Measurements from ENCODE around the gene GCAT. TPM values are rescaled to one million over a fixed set of nuclear protein-coding genes. Genes with fewer than 3 reads are reported as not detected.

The GCAT gene
- total and polyA plus RNA-seq, 7 donors = 5.1 to 14.1 (median 8.3) TPM

- Histone ChIP-seq H3K4me3 (no peak overlapping the region), H3K27me3 (no peaks in the 10 kb centered on the region), H3K27ac (peak overlapping the region in 3 of 4 donors; percentile 46 to 74 (median 65)), H3K9me3 (no peaks in the 10 kb centered on the region), H3K36me3 (peaks cover 31 to 98% (median 61%) of the 10 kb centered on the region in 4 donors), H3K4me1 (peaks cover 0 to 23% (median 10%) of the 10 kb centered on the region in 4 donors)
- TF ChIP-seq POLR2AphosphoS5 (IDR thresholded peaks at IDR 0.05) (peak in 1 of 4 donors; percentile 22), EP300 (IDR thresholded peaks at IDR 0.05) (no peak)
- intact Hi-C loops (cut with DNase I) = loop anchor here (1.0 to 5.0 kb wide), 2 partner anchors 44 to 105 kb away; no protein-coding TSS in a partner anchor
- WGBS, 2 donors = 84 to 86% methylated on average over 7 of the region's 7 CpGs
- DNase-seq = no peak
Measured at GRCh38 chr22:37862570-37863325, 55.0 kb downstream of the GCAT start.

DNA sequence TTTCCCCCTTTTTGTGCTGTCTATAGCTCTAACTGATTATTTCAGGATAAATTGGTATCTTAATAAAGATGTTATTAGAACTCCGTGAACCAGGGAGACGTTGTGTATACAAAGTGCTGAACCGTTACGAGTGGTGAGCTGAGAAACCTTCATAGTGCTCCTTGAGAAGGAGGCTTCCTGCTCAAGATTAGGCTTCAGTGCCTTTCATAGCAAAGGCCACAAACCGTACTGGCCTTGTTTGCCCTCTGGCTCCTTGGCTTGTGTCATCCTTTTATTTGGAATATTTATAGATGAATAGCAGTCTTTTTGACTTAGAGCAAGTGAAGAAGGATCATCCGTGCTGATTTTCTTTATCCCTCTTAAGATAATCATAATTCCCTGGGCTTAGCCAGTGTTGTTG, 57.8 kb downstream of the GCAT start:
- Histone ChIP-seq H3K36me3 (peaks cover 39 to 90% (median 50%) of the 10 kb centered on the region in 4 donors), H3K27ac (no peak overlapping the region), H3K4me1 (peaks cover 0 to 23% (median 10%) of the 10 kb centered on the region in 4 donors), H3K4me3 (no peak overlapping the region), H3K27me3 (no peaks in the 10 kb centered on the region), H3K9me3 (no peaks in the 10 kb centered on the region)
- 87 to 92% methylated on average over 6 of the region's 6 CpGs for WGBS, 2 donors
- no peak for DNase-seq
- intact Hi-C loops (cut with DNase I) = no loop called here
- TF ChIP-seq EP300 (IDR thresholded peaks at IDR 0.05) (no peak), POLR2AphosphoS5 (IDR thresholded peaks at IDR 0.05) (no peak), POLR2A (IDR thresholded peaks at IDR 0.05) (no peak)
- TF ChIP-seq, protein P1, sequence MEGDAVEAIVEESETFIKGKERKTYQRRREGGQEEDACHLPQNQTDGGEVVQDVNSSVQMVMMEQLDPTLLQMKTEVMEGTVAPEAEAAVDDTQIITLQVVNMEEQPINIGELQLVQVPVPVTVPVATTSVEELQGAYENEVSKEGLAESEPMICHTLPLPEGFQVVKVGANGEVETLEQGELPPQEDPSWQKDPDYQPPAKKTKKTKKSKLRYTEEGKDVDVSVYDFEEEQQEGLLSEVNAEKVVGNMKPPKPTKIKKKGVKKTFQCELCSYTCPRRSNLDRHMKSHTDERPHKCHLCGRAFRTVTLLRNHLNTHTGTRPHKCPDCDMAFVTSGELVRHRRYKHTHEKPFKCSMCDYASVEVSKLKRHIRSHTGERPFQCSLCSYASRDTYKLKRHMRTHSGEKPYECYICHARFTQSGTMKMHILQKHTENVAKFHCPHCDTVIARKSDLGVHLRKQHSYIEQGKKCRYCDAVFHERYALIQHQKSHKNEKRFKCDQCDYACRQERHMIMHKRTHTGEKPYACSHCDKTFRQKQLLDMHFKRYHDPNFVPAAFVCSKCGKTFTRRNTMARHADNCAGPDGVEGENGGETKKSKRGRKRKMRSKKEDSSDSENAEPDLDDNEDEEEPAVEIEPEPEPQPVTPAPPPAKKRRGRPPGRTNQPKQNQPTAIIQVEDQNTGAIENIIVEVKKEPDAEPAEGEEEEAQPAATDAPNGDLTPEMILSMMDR (IDR thresholded peaks at IDR 0.05) = no peak

Small RNA genes lying within 50 kb of the gene (small RNA-seq; reads per million reads assigned to genes)
- gene MIR659 = 0.12 to 0.75 (median 0.58) reads per million in 3 donors

Other genes with a start within 250 kb of the GCAT start
- gene CDC42EP1, start 247.5 kb upstream of the GCAT start, total RNA-seq = 10 to 100 TPM; 14.6 to 28.0 (median 20.7) TPM
- gene CDC42EP1, start 247.5 kb upstream of the GCAT start, polyA plus RNA-seq = 10 to 100 TPM; 22.2 to 64.1 (median 24.6) TPM
- not detected for gene LGALS2, start 227.8 kb upstream of the GCAT start, total RNA-seq
- gene LGALS2, start 227.8 kb upstream of the GCAT start, polyA plus RNA-seq = 100 to 1,000 TPM in 2 of 3 donors, 10 to 100 TPM in 1; 61.9 to 155 (median 147) TPM
- gene GGA1, start 199.1 kb upstream of the GCAT start, total RNA-seq = 10 to 100 TPM; 26.4 to 59.8 (median 42.3) TPM
- gene GGA1, start 199.1 kb upstream of the GCAT start, polyA plus RNA-seq = 10 to 100 TPM; 25.2 to 77.4 (median 34.4) TPM
- 1 to 10 TPM; 1.4 to 6.9 (median 4.7) TPM for gene SH3BP1, start 168.3 kb upstream of the GCAT start, total RNA-seq
- gene SH3BP1, start 168.3 kb upstream of the GCAT start, polyA plus RNA-seq = 10 to 100 TPM; 35.4 to 71.2 (median 58.5) TPM
- 10 to 100 TPM in 2 of 4 donors, 1 to 10 TPM in 2; 7.5 to 12.8 (median 9.6) TPM for gene PDXP, start 149.2 kb upstream of the GCAT start, total RNA-seq
- 10 to 100 TPM; 30.2 to 51.1 (median 48.6) TPM for gene PDXP, start 149.2 kb upstream of the GCAT start, polyA plus RNA-seq
- 1,000 to 10,000 TPM in 3 of 4 donors, 100 to 1,000 TPM in 1; 911 to 2,925 (median 2,030) TPM for gene LGALS1, start 132.3 kb upstream of the GCAT start, total RNA-seq
- 100 to 1,000 TPM; 373 to 487 (median 439) TPM for gene LGALS1, start 132.3 kb upstream of the GCAT start, polyA plus RNA-seq
- gene NOL12, start 121.6 kb upstream of the GCAT start, total RNA-seq = 10 to 100 TPM; 10.7 to 28.2 (median 12.5) TPM
- gene NOL12, start 121.6 kb upstream of the GCAT start, polyA plus RNA-seq = 10 to 100 TPM; 33.1 to 41.4 (median 41.3) TPM
- 100 to 1,000 TPM in 3 of 4 donors, 10 to 100 TPM in 1; 82.8 to 140 (median 128) TPM for gene TRIOBP, start 110.9 kb upstream of the GCAT start, total RNA-seq
- 10 to 100 TPM; 51.7 to 61.5 (median 58.7) TPM for gene TRIOBP, start 110.9 kb upstream of the GCAT start, polyA plus RNA-seq
- gene GALR3, start 15.4 kb downstream of the GCAT start, total RNA-seq = not detected
- not detected for gene GALR3, start 15.4 kb downstream of the GCAT start, polyA plus RNA-seq
- gene ANKRD54, start 36.4 kb downstream of the GCAT start, total RNA-seq = 10 to 100 TPM; 39.3 to 50.7 (median 45.0) TPM
- gene ANKRD54, start 36.4 kb downstream of the GCAT start, polyA plus RNA-seq = 10 to 100 TPM; 12.6 to 25.2 (median 23.0) TPM
- gene EIF3L, start 41.5 kb downstream of the GCAT start, total RNA-seq = 100 to 1,000 TPM; 366 to 628 (median 532) TPM
- 100 to 1,000 TPM; 198 to 331 (median 307) TPM for gene EIF3L, start 41.5 kb downstream of the GCAT start, polyA plus RNA-seq
- 100 to 1,000 TPM in 1 of 4 donors, 10 to 100 TPM in 3; 23.9 to 109 (median 51.6) TPM for gene MICALL1, start 98.4 kb downstream of the GCAT start, total RNA-seq
- gene MICALL1, start 98.4 kb downstream of the GCAT start, polyA plus RNA-seq = 10 to 100 TPM in 1 of 3 donors, 1 to 10 TPM in 2; 8.4 to 22.5 (median 9.7) TPM
- under 1 TPM in 1 of 4 donors, not detected in 3; 0.36 TPM for gene C22orf23, start 145.7 kb downstream of the GCAT start, total RNA-seq
- gene C22orf23, start 145.7 kb downstream of the GCAT start, polyA plus RNA-seq = under 1 TPM in 1 of 3 donors, not detected in 2; 0.15 TPM
- gene POLR2F, start 145.8 kb downstream of the GCAT start, total RNA-seq = 100 to 1,000 TPM in 1 of 4 donors, 10 to 100 TPM in 3; 47.9 to 149 (median 71.1) TPM
- 100 to 1,000 TPM in 2 of 3 donors, 10 to 100 TPM in 1; 96.9 to 136 (median 126) TPM for gene POLR2F, start 145.8 kb downstream of the GCAT start, polyA plus RNA-seq
- gene SOX10, start 176.6 kb downstream of the GCAT start, total RNA-seq = 10 to 100 TPM in 1 of 4 donors, 1 to 10 TPM in 3; 3.8 to 17.5 (median 8.4) TPM
- gene SOX10, start 176.6 kb downstream of the GCAT start, polyA plus RNA-seq = 1 to 10 TPM in 2 of 3 donors, under 1 TPM in 1; 0.23 to 2.8 (median 1.8) TPM
- 10 to 100 TPM; 14.3 to 21.7 (median 17.2) TPM for gene PICK1, start 249.5 kb downstream of the GCAT start, total RNA-seq
- 10 to 100 TPM; 21.0 to 38.9 (median 25.4) TPM for gene PICK1, start 249.5 kb downstream of the GCAT start, polyA plus RNA-seq